Measurements from ENCODE around the gene NECAB3.

DNA sequence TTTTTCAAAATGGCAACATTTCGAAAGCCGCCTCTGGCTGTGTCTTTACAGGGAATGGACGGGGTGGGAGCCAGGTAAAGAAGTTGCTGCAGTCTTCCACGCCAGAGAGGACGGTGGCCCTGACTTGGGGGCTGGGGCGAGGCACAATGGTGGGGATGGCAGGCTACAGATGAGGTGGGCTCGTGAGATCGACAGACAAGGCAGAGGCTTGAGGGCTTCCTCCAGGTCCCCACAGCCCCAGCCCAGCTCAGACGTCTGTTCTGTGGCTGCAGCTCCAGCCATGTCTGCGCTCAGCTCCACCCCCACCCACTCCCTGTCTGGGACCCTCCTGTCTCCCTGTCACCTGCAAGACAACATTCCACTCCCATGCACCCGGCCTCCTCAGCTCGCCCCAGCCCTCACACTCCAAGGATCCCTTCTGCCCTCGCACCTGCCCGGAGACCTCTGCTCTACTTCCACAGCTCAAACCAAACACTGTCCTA is 19.5 kb downstream of the NECAB3 start:
- TF ChIP-seq POLR2A (IDR thresholded peaks at IDR 0.05) (no peak), POLR2AphosphoS5 (IDR thresholded peaks at IDR 0.05) (no peak), EP300 (IDR thresholded peaks at IDR 0.05) (no peak)
- TF ChIP-seq, protein P1, sequence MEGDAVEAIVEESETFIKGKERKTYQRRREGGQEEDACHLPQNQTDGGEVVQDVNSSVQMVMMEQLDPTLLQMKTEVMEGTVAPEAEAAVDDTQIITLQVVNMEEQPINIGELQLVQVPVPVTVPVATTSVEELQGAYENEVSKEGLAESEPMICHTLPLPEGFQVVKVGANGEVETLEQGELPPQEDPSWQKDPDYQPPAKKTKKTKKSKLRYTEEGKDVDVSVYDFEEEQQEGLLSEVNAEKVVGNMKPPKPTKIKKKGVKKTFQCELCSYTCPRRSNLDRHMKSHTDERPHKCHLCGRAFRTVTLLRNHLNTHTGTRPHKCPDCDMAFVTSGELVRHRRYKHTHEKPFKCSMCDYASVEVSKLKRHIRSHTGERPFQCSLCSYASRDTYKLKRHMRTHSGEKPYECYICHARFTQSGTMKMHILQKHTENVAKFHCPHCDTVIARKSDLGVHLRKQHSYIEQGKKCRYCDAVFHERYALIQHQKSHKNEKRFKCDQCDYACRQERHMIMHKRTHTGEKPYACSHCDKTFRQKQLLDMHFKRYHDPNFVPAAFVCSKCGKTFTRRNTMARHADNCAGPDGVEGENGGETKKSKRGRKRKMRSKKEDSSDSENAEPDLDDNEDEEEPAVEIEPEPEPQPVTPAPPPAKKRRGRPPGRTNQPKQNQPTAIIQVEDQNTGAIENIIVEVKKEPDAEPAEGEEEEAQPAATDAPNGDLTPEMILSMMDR (IDR thresholded peaks at IDR 0.05), result no peak
